OCI-LY3 (cell line): Measurements from ENCODE around the gene IQCH.

Experiments used
- CTCF ChIP-seq: fragments of 200-600, 300-600 bp; sonication (generic); IDR thresholded peaks from 2 replicates; pipeline ENCODE4 v1.5.1; 2014; ENCODE audit warnings: antibody characterized with exemption, low read length, low read depth
- EZH2phosphoT487 ChIP-seq: fragments of 200-600 bp; shearing (Covaris generic); IDR thresholded peaks from 2 replicates; pipeline ENCODE4 v1.6.1; 2018; ENCODE audit warnings: antibody characterized with exemption, mixed run types, low read depth

GRCh38 chr15:67520321-67521028 lies 265.9 kb downstream of the IQCH start:
- TF ChIP-seq CTCF: no peak
- TF ChIP-seq EZH2phosphoT487: no peak
